ENCODE results near the gene ECM2. TPM values are rescaled to one million over a fixed set of nuclear protein-coding genes. Genes with fewer than 3 reads are reported as not detected.

ECM2 gene
- total and polyA plus RNA-seq, 2 of the 8 experiments (the other 6 are each of a cell fraction or from before 2014, with no cell fraction given) = not detected

- Histone ChIP-seq H3K79me2 (ENCODE audit: control insufficient read depth in 1 of 2, insufficient read depth in 2 of 2, low read length in 2 of 2) (no peaks in the 10 kb centered on the region), H2AFZ (ENCODE audit: low read length) (no peak overlapping the region), H2BK12ac (ENCODE audit: low read depth, low read length) (no peak overlapping the region), H3K14ac (ENCODE audit: insufficient read length) (no peak overlapping the region), H3K9ac (replicated peaks in 1 of 4; ENCODE audit: extremely low read depth in 1 of 4, low read depth in 3 of 4, low read length in 3 of 4) (no peak overlapping the region), H4K20me1 (replicated peaks in 1 of 2; ENCODE audit: control insufficient read depth in 1 of 2, insufficient read depth in 2 of 2, low read length in 2 of 2) (no peaks in the 10 kb centered on the region), H3K4ac (replicated peaks; ENCODE audit: insufficient read length, low read depth, low read length) (no peak overlapping the region), H4K91ac (replicated peaks; ENCODE audit: insufficient read length, low read length) (no peak overlapping the region), H3K36me3 (ENCODE audit: control insufficient read depth in 2 of 4, insufficient read depth in 4 of 4, low read length in 3 of 4) (no peaks in the 10 kb centered on the region), H2BK20ac (ENCODE audit: low read length) (no peak overlapping the region), H3K79me1 (ENCODE audit: low read depth, low read length) (no peaks in the 10 kb centered on the region), H3K27ac (ENCODE audit: low read depth, low read length) (no peak overlapping the region), H2BK5ac (ENCODE audit: low read depth, low read length) (no peak overlapping the region), H3K4me3 (ENCODE audit: extremely low read depth in 1 of 4, insufficient read depth in 2 of 4, low read depth in 3 of 4, low read length in 4 of 4) (no peak overlapping the region), H3K9me3 (ENCODE audit: insufficient read depth in 2 of 2, low read depth in 1 of 2, low read length in 1 of 2) (no peaks in the 10 kb centered on the region), H3K23ac (ENCODE audit: insufficient read length) (no peak overlapping the region), H2BK15ac (ENCODE audit: low read length) (no peak overlapping the region), H3K23me2 (ENCODE audit: low read depth, low read length) (no peaks in the 10 kb centered on the region), H3K27me3 (replicated peaks in 1 of 4; ENCODE audit: control insufficient read depth in 3 of 4, extremely low read depth in 1 of 4, insufficient read depth in 3 of 4, low read length in 3 of 4) (no peaks in the 10 kb centered on the region), H2BK120ac (replicated peaks; ENCODE audit: low read depth, low read length) (no peak overlapping the region), H3K56ac (replicated peaks; ENCODE audit: insufficient read length, low read depth, low read length) (no peak overlapping the region), H2AK5ac (ENCODE audit: low read depth, low read length) (no peak overlapping the region), H4K8ac (ENCODE audit: extremely low read depth, insufficient read depth, low read length) (no peak overlapping the region), H3K18ac (ENCODE audit: extremely low read depth, low read length) (no peak overlapping the region), H3K4me1 (replicated peaks in 1 of 4; ENCODE audit: control insufficient read depth in 3 of 4, insufficient read depth in 4 of 4, low read length in 3 of 4) (no peaks in the 10 kb centered on the region), H4K5ac (ENCODE audit: insufficient read length, low read depth, low read length) (no peak overlapping the region), H3K4me2 (ENCODE audit: insufficient read depth in 1 of 2, low read depth in 2 of 2, low read length in 2 of 2) (no peak overlapping the region)
- FAIRE-seq (no peak), DNase-seq (ENCODE audit: low read depth in 1 of 2, low spot score in 2 of 2) (no peak)
- TF ChIP-seq KDM1A (IDR thresholded peaks at IDR 0.05; ENCODE audit: borderline replicate concordance, low read length) (no peak), ZNF274 (IDR thresholded peaks at IDR 0.05; ENCODE audit: borderline replicate concordance, extremely low read depth, low read length) (no peak), NRF1 (IDR thresholded peaks at IDR 0.05; ENCODE audit: low read depth, low read length) (no peak), JUN (IDR thresholded peaks at IDR 0.05; ENCODE audit: low read depth, low read length) (no peak), SP1 (IDR thresholded peaks at IDR 0.05; ENCODE audit: low read depth, low read length) (no peak), ATF3 (IDR thresholded peaks at IDR 0.05; ENCODE audit: insufficient read depth, low read depth, low read length) (no peak), YY1 (IDR thresholded peaks at IDR 0.05; ENCODE audit: low read depth, low read length) (no peak), POLR2AphosphoS5 (IDR thresholded peaks at IDR 0.05; ENCODE audit: low read depth, low read length) (no peak), RFX5 (IDR thresholded peaks at IDR 0.05; ENCODE audit: borderline replicate concordance, low read depth, low read length) (no peak), GABPA (IDR thresholded peaks at IDR 0.05; ENCODE audit: borderline replicate concordance, insufficient read depth, low read length) (no peak), SRF (IDR thresholded peaks at IDR 0.05; ENCODE audit: low read depth, low read length) (no peak), SUZ12 (IDR thresholded peaks at IDR 0.05; ENCODE audit: low read length) (no peak), EZH2 (IDR thresholded peaks at IDR 0.05; ENCODE audit: low read depth, low read length, severe bottlenecking) (no peak)
- POLR2A ChIA-PET (ENCODE audit: partially characterized antibody) = no interaction called here
- CTCF ChIA-PET (ENCODE audit: partially characterized antibody) = interaction anchor here (2.5 kb wide), 1 partner anchor 11 kb away, joined by 11 read pairs; no protein-coding TSS in a partner anchor
- 85% methylated on average over 3 of the region's 3 CpGs; no CpG with 5 or more reads in 1 of the 2 experiments for WGBS, 2 experiments (ENCODE audit: extremely low coverage in 1 of 2, insufficient coverage in 1 of 2, insufficient read length in 1 of 2, insufficient replicate concordance in 2 of 2, low coverage in 1 of 2, low lambda C conversion rate in 2 of 2, missing lambda C conversion rate in 1 of 2)
Observed at GRCh38 chr9:92513349-92513748, 22.4 kb downstream of the ECM2 start.
